Omental fat pad (tissue), 4 donors: ENCODE measurements around the gene FGF1. TPM values are rescaled to one million over a fixed set of nuclear protein-coding genes. Genes with fewer than 3 reads are reported as not detected.
A peak's percentile ranks its signal among the peaks of the same experiment; 100 is the strongest.

Source experiments
- ATAC-seq: fragments of 150-250 bp; one replicate; pipeline ENCODE4 v1.9.1; 2016; ENCODE audit warnings: mild to moderate bottlenecking, moderate library complexity; ENCODE audit not compliant: low FRiP score
- DNase-seq: peaks from one replicate; pipeline ENCODE4 v3.0.0-alpha.2; 2019; ENCODE audit warnings: low spot score
- CTCF ChIP-seq, 3 donors: fragments of 450-650 bp; IDR thresholded peaks; one replicate each; pipeline ENCODE4 v1.5.1; 2016 to 2017; ENCODE audit warnings: antibody characterized with exemption in 3 of 3, mild to moderate bottlenecking in 3 of 3, moderate library complexity in 2 of 3
- total RNA-seq, 4 donors: library from RNA; depleted of rRNA; stranded (reverse); fragments of >200 nt; gene quantifications; one replicate each; pipeline ENCODE4 v1.1.0, GENCODE V29; 2016

Gene FGF1
- total RNA-seq, 4 donors from 2014 or later = 2.2 to 43.1 (median 34.3) TPM

DNA sequence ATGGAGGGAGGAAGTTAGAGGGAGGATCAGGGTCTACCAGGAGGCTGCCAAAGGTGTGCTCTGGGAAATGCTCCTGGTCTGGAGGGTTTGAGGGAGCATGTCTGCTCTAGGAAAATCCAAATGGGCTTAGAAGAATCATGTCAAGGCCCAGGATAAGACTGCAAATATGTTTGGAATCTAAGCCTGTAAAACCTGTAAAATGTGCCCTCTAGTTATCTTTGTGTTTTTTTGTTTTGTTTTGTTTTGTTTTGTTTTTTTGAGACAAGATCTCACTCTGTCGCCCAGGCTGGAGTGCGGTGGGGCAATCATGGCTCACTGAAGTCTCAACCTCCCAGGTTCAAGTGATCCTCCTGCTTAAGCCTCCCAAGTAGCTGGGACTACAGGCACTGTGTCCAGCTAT is 135.4 kb downstream of the FGF1 start:
- TF ChIP-seq CTCF (IDR thresholded peaks at IDR 0.05) = no peak
- DNase-seq = no peak
- no peak for ATAC-seq

DNA sequence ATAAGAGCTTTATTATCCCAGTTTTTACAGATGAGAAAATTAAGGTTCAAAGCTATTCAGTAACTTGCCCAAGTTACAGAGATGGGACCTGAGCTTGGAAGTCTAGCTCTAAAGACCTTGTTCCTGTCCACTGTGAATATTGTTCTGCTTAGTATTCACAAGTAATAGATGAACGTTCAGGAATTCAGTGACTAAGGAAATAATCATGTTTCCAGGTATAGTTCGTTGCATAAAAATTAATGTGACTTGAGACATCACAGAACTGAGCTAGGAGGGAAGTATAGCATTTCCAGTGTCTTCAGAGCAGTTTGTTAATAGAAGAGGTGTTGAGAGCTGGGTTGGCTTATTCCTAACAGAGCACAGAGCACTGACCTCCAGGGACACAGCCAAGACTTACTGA is 136.1 kb downstream of the FGF1 start:
- ATAC-seq = no peak
- no peak for DNase-seq
- TF ChIP-seq CTCF (IDR thresholded peaks at IDR 0.05) = no peak

DNA sequence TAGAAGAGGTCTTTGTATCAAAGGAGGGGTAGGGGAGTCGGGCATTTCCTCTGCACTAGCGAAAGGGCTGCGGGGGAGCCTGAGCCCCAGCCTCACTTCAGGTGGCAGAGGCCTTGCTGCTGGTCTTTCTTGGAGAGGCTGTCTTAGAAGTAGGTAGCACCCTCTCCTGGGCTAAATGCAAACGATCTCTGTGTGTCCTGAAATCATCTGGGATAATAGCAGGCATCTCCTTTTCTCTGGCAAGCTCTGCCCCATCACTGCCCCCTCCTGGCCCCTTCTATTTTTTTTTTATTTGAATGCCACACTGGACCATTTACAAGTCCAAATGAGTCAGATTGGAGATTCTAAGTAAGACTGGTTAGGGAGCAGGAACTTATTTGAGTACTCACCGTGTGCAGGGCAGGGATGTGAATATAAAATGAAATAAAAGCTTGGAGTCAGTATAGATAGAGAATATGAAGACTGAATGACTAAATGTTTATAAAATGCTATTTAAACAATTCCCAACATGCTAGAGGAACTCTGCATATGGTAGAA is 137.1 kb downstream of the FGF1 start:
- ATAC-seq (peak; percentile 92), DNase-seq (no peak)
- TF ChIP-seq CTCF (IDR thresholded peaks at IDR 0.05) = peak in 1 of 3 donors; percentile 36

GRCh38 chr5:142547445-142548380 is 138.2 kb downstream of the FGF1 start:
- no peak for DNase-seq
- ATAC-seq = no peak
- no peak for TF ChIP-seq CTCF (IDR thresholded peaks at IDR 0.05)

- TF ChIP-seq CTCF (IDR thresholded peaks at IDR 0.05) = no peak
- DNase-seq (no peak), ATAC-seq (no peak)
These were observed 140.1 kb downstream of the FGF1 start for GRCh38 chr5:142545650-142546322.

GRCh38 chr5:142544946-142545649 is 140.8 kb downstream of the FGF1 start:
- TF ChIP-seq CTCF (IDR thresholded peaks at IDR 0.05) = no peak
- no peak for ATAC-seq

More at GRCh38 chr5:142544946-142545649, 140.8 kb downstream of the FGF1 start:
- no peak for DNase-seq
